ENCODE results near the gene EFHC2. TPM values are rescaled to one million over a fixed set of nuclear protein-coding genes. Genes with fewer than 3 reads are reported as not detected.

The EFHC2 gene
- total RNA-seq, 1 experiment from 2014 or later, result not detected

DNA sequence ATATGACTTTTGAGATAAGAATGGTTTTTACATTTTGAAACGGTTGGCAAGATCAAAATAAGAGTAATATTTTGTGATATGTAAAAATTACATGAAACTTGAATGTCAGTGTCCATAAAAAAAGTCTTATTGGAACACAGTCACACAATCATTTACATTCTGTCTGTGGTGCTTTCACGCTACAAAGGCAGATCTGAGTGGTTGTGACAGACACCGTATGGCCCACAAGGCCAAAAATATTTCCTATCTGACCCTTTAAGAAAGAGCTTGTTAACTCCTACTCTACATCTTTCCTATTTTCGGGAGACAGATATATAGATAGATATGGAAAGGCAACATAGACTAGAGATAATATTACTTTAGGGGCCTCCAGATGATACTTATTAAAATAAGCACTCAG lies 101.9 kb downstream of the EFHC2 start (continued):
- TF ChIP-seq, protein P1, sequence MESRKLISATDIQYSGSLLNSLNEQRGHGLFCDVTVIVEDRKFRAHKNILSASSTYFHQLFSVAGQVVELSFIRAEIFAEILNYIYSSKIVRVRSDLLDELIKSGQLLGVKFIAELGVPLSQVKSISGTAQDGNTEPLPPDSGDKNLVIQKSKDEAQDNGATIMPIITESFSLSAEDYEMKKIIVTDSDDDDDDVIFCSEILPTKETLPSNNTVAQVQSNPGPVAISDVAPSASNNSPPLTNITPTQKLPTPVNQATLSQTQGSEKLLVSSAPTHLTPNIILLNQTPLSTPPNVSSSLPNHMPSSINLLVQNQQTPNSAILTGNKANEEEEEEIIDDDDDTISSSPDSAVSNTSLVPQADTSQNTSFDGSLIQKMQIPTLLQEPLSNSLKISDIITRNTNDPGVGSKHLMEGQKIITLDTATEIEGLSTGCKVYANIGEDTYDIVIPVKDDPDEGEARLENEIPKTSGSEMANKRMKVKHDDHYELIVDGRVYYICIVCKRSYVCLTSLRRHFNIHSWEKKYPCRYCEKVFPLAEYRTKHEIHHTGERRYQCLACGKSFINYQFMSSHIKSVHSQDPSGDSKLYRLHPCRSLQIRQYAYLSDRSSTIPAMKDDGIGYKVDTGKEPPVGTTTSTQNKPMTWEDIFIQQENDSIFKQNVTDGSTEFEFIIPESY (IDR thresholded peaks at IDR 0.05; ENCODE audit: extremely low read depth, insufficient replicate concordance, low read length), result no peak
- no peak for TF ChIP-seq FOSL1 (IDR thresholded peaks at IDR 0.05; ENCODE audit: low read depth)
- no peak for TF ChIP-seq CBX3 (IDR thresholded peaks at IDR 0.05; ENCODE audit: low read depth)
- TF ChIP-seq CEBPB (IDR thresholded peaks at IDR 0.05; ENCODE audit: low read depth), result no peak
- TF ChIP-seq EGR1 (IDR thresholded peaks at IDR 0.05; ENCODE audit: low read depth), result no peak
- TF ChIP-seq, protein P2, sequence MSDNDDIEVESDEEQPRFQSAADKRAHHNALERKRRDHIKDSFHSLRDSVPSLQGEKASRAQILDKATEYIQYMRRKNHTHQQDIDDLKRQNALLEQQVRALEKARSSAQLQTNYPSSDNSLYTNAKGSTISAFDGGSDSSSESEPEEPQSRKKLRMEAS (IDR thresholded peaks at IDR 0.05), result no peak
- TF ChIP-seq YY1 (IDR thresholded peaks at IDR 0.05; ENCODE audit: extremely low read depth, insufficient replicate concordance, low read depth, low read length), result no peak
- TF ChIP-seq TCF7L2 (IDR thresholded peaks at IDR 0.05; ENCODE audit: borderline replicate concordance, extremely low read depth, insufficient read depth, insufficient read length), result no peak
- TF ChIP-seq SIN3A (IDR thresholded peaks at IDR 0.05; ENCODE audit: low read depth), result no peak

DNA sequence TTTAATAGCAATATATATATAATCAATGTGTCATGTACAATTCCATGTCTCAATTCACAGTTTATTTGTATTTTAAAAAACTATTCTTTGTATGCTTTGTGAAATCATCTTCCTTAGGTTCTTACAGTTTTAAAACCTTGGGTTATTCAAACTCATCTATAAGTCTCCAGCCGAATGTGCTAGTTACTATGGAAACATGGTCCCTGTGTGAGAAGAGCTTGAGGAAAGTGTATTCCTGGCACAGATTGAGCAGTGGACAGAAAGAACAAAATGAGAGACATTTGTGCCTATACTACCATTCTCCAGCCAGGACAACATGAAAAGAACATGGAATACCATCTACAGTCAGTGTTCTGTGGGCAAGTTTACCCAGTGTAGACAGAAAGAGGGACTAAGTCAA lies 103.4 kb downstream of the EFHC2 start:
- H3K79me2 ChIP-seq (ENCODE audit: insufficient read depth, low read length), result no peaks in the 10 kb centered on the region
- ATAC-seq, result no peak
- no peak overlapping the region for H3K9ac ChIP-seq (ENCODE audit: low read length)
- H2AFZ ChIP-seq (ENCODE audit: low read depth, low read length, poor library complexity, severe bottlenecking), result no peak overlapping the region
- no peak overlapping the region for H3K27ac ChIP-seq (ENCODE audit: low read depth, low read length)
- no peak overlapping the region for H3K4me3 ChIP-seq (replicated peaks in 1 of 2; ENCODE audit: low read depth in 1 of 2, low read length in 2 of 2)
- no peaks in the 10 kb centered on the region for H3K9me3 ChIP-seq (ENCODE audit: control insufficient read depth in 1 of 2, insufficient read depth in 1 of 2, low read depth in 1 of 2, low read length in 2 of 2)
- ChIA-PET CTCF (no interaction called here), POLR2A (no interaction called here), RAD21 (ENCODE audit: low non-redundant PET in 1 of 2, low total read pairs in 2 of 2, uncharacterized antibody in 2 of 2, unreplicated experiment in 2 of 2) (no interaction called here)
- H3K4me2 ChIP-seq (ENCODE audit: low read length), result no peak overlapping the region
- no peaks in the 10 kb centered on the region for H3K36me3 ChIP-seq (ENCODE audit: control insufficient read depth in 1 of 2, insufficient read depth in 2 of 2, low read length in 2 of 2)
- DNase-seq (ENCODE audit: low read depth, low spot score), result no peak
- no peaks in the 10 kb centered on the region for H4K20me1 ChIP-seq (ENCODE audit: insufficient read depth)
- BruUV-seq (replicated peaks), result no TSS peak
- intact Hi-C loops (cut with micrococcal nuclease), result no loop called here
- H3K27me3 ChIP-seq (ENCODE audit: insufficient read depth, low read length), result no peaks in the 10 kb centered on the region
- no peaks in the 10 kb centered on the region for H3K4me1 ChIP-seq (ENCODE audit: control insufficient read depth in 1 of 2, insufficient read depth in 2 of 2, low read length in 2 of 2)
- no peaks in the 10 kb centered on the region for H3K9me2 ChIP-seq (ENCODE audit: insufficient read depth)
- TF ChIP-seq, protein P1 (IDR thresholded peaks at IDR 0.05; ENCODE audit: extremely low read depth, insufficient replicate concordance, low read length), result no peak
- TF ChIP-seq RAD21 (IDR thresholded peaks at IDR 0.05; ENCODE audit: low read depth) (no peak), CEBPB (IDR thresholded peaks at IDR 0.05; ENCODE audit: low read depth) (no peak), ZNF274 (IDR thresholded peaks at IDR 0.05; ENCODE audit: low read depth, low read length) (no peak), EGR1 (IDR thresholded peaks at IDR 0.05; ENCODE audit: low read depth) (no peak), TCF7L2 (IDR thresholded peaks at IDR 0.05; ENCODE audit: borderline replicate concordance, extremely low read depth, insufficient read depth, insufficient read length) (no peak), YY1 (IDR thresholded peaks at IDR 0.05; ENCODE audit: extremely low read depth, insufficient replicate concordance, low read depth, low read length) (no peak), CBX3 (IDR thresholded peaks at IDR 0.05; ENCODE audit: low read depth) (no peak), JUND (IDR thresholded peaks at IDR 0.05) (no peak), ELF1 (IDR thresholded peaks at IDR 0.05; ENCODE audit: borderline replicate concordance, low read depth) (no peak)
- TF ChIP-seq, protein P3, sequence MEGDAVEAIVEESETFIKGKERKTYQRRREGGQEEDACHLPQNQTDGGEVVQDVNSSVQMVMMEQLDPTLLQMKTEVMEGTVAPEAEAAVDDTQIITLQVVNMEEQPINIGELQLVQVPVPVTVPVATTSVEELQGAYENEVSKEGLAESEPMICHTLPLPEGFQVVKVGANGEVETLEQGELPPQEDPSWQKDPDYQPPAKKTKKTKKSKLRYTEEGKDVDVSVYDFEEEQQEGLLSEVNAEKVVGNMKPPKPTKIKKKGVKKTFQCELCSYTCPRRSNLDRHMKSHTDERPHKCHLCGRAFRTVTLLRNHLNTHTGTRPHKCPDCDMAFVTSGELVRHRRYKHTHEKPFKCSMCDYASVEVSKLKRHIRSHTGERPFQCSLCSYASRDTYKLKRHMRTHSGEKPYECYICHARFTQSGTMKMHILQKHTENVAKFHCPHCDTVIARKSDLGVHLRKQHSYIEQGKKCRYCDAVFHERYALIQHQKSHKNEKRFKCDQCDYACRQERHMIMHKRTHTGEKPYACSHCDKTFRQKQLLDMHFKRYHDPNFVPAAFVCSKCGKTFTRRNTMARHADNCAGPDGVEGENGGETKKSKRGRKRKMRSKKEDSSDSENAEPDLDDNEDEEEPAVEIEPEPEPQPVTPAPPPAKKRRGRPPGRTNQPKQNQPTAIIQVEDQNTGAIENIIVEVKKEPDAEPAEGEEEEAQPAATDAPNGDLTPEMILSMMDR (IDR thresholded peaks at IDR 0.05 in 2 of 3, conservative IDR thresholded peaks at IDR 0.05 in 1 of 3; ENCODE audit: borderline replicate concordance in 1 of 3, insufficient read depth in 1 of 3, low read depth in 2 of 3, low read length in 2 of 3), result no peak
